PFSK-1 (cell line): ENCODE data around the gene H1-8.

ENCODE experiments used
- SIN3A ChIP-seq: IDR thresholded peaks from 2 replicates; pipeline ENCODE4 v1.6.1; 2012; ENCODE audit warnings: mild to moderate bottlenecking, low read length, moderate library complexity, borderline replicate concordance; ENCODE audit not compliant: insufficient read depth
- TAF1 ChIP-seq: IDR thresholded peaks from 2 replicates; pipeline ENCODE4 v1.6.1; 2012; ENCODE audit warnings: low read length, control low read depth, borderline replicate concordance; ENCODE audit not compliant: insufficient read depth

DNA sequence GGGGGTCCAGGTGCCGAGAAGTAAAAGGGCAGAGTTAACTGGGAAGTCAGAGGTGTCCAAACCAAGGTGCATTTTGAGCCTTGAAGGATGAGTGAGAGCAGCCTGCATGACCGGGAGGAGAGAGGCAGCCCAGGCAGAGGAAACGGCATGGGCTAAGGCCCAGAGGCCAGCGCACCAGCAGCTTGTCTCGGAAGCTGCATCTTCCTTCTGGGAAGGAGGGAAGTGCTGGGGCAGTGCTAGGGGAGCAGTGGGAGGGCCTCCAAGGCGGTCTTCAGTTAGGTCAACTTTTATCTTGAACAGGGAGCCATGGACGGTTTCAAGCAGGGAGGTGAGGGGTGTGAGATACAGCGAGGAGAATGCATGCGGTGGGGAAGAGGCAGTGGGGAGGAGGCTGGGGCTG is 1.0 kb downstream of the H1-8 start:
- TF ChIP-seq SIN3A (no peak), TAF1 (no peak)
